HCT116 (cell line): ENCODE results near the gene PSMC3. TPM values are rescaled to one million over a fixed set of nuclear protein-coding genes. Genes with fewer than 3 reads are reported as not detected.

Source experiments
- ATAC-seq: fragments of 200-7000 bp; cut with Tn5 transposase; 2 replicates; pipeline ENCODE4 v1.9.1; 2020; ENCODE audit warnings: mild to moderate bottlenecking, moderate library complexity
- BruUV-seq: library from RNA; stranded (reverse); fragments of 400-500 nt; replicated peaks from 2 replicates; lab custom pipeline; 2021; lab: Mats Ljungman, UMichigan
- CTCF ChIA-PET: fragments of 300-600 bp; sonication (Branson Sonifier 250); formaldehyde crosslinking; loops from one replicate; lab custom pipeline; 2021; ENCODE audit warnings: antibody characterized with exemption; lab: Charles Lee
- POLR2A ChIA-PET: fragments of 300-600, 350-600 bp; sonication (Branson Sonifier 250); formaldehyde crosslinking; loops from one replicate; lab custom pipeline; 2021; ENCODE audit warnings: antibody characterized with exemption; lab: Charles Lee
- RAD21 ChIA-PET, 2 experiments: fragments of 300-600 bp; sonication (Branson Sonifier 250); formaldehyde crosslinking; loops; one replicate each; lab custom pipeline; 2023; ENCODE audit warnings: low total read pairs in 2 of 2; ENCODE audit not compliant: uncharacterized antibody in 2 of 2, unreplicated experiment in 2 of 2, low non-redundant PET in 1 of 2; lab: Charles Lee
- DNase-seq: peaks from one replicate; pipeline ENCODE4 v3.0.0-alpha.2; 2010; ENCODE audit warnings: low read depth, low spot score
- H2AFZ ChIP-seq: fragments of 200-600 bp; shearing (Covaris generic), sonication (generic); 2 replicates; pipeline ENCODE4 v1.6.1; 2017; ENCODE audit warnings: low read depth, mixed run types, mixed read lengths, antibody characterized with exemption, low read length; ENCODE audit not compliant: poor library complexity, severe bottlenecking
- H3K27ac ChIP-seq: 2 replicates; pipeline ENCODE4 v1.5.1; 2012; ENCODE audit warnings: low read depth, low read length
- H3K27me3 ChIP-seq: fragments of 200-600 bp; sonication (generic); 2 replicates; pipeline ENCODE4 v1.6.1; 2016; ENCODE audit warnings: mixed run types, low read length, mixed read lengths; ENCODE audit not compliant: insufficient read depth
- H3K36me3 ChIP-seq, 2 experiments: fragments of 200-500 bp in 1 of 2; fragments of 200-600 bp in 1 of 2; sonication (Bioruptor generic) in 1 of 2; sonication (generic) in 1 of 2; 2 replicates each; pipeline versions ENCODE4 v1.5.1 to v1.6.1; 2014 to 2016; ENCODE audit warnings: low read length in 2 of 2, inconsistent platforms in 1 of 2, mixed read lengths in 1 of 2, mixed run types in 1 of 2; ENCODE audit not compliant: insufficient read depth in 2 of 2, control insufficient read depth in 1 of 2
- H3K4me1 ChIP-seq, 2 experiments: fragments of 200-600 bp in 1 of 2; sonication (generic) in 1 of 2; 2 replicates each; pipeline versions ENCODE4 v1.5.1 to v1.6.1; 2012 to 2017; ENCODE audit warnings: low read length in 2 of 2, inconsistent platforms in 1 of 2, mild to moderate bottlenecking in 1 of 2, mixed read lengths in 1 of 2, mixed run types in 1 of 2, moderate library complexity in 1 of 2; ENCODE audit not compliant: insufficient read depth in 2 of 2, control insufficient read depth in 1 of 2
- H3K4me2 ChIP-seq: fragments of 200-600 bp; sonication (generic); 2 replicates; pipeline ENCODE4 v1.6.1; 2017; ENCODE audit warnings: mixed run types, low read length, mixed read lengths
- H3K4me3 ChIP-seq, 2 experiments: fragments of 200-600 bp in 1 of 2; sonication (generic) in 1 of 2; replicated peaks in 1 of 2; 2 replicates each; pipeline ENCODE4 v1.5.1; 2011 to 2016; ENCODE audit warnings: low read length in 2 of 2, control low read depth in 1 of 2, low read depth in 1 of 2, mild to moderate bottlenecking in 1 of 2, mixed read lengths in 1 of 2, mixed run types in 1 of 2
- H3K79me2 ChIP-seq: fragments of 200-600 bp; sonication (generic); 2 replicates; pipeline ENCODE4 v1.6.1; 2017; ENCODE audit warnings: mild to moderate bottlenecking, mixed run types, low read length, moderate library complexity, mixed read lengths; ENCODE audit not compliant: insufficient read depth
- H3K9ac ChIP-seq: fragments of 200-600 bp; sonication (generic); 2 replicates; pipeline ENCODE4 v1.6.1; 2016; ENCODE audit warnings: low read length, mixed read lengths
- H3K9me2 ChIP-seq: fragments of 200-600 bp; sonication (generic), shearing (Covaris generic); 2 replicates; pipeline ENCODE4 v1.6.1; 2017; ENCODE audit warnings: mixed run types, mild to moderate bottlenecking, moderate library complexity; ENCODE audit not compliant: insufficient read depth
- H3K9me3 ChIP-seq, 2 experiments: fragments of 200-500 bp in 1 of 2; fragments of 200-600 bp in 1 of 2; sonication (Bioruptor generic) in 1 of 2; sonication (generic) in 1 of 2; 2 replicates each; pipeline ENCODE4 v1.6.1; 2014 to 2017; ENCODE audit warnings: low read length in 2 of 2, mixed read lengths in 2 of 2, inconsistent platforms in 1 of 2, low read depth in 1 of 2, mild to moderate bottlenecking in 1 of 2, mixed run types in 1 of 2, moderate library complexity in 1 of 2; ENCODE audit not compliant: control insufficient read depth in 1 of 2, insufficient read depth in 1 of 2
- H4K20me1 ChIP-seq: fragments of 200-600 bp; sonication (generic), shearing (Covaris generic); 2 replicates; pipeline ENCODE4 v1.6.1; 2017; ENCODE audit warnings: mixed run types, mild to moderate bottlenecking, moderate library complexity; ENCODE audit not compliant: insufficient read depth
- CBX3 ChIP-seq: IDR thresholded peaks from 2 replicates; pipeline ENCODE4 v1.6.1; 2012; ENCODE audit warnings: low read depth
- EZH2 ChIP-seq: fragments of 200-600 bp; sonication (generic); IDR thresholded peaks from 2 replicates; pipeline ENCODE4 v1.6.1; 2017; ENCODE audit warnings: antibody characterized with exemption, mixed run types
- EZH2phosphoT487 ChIP-seq: fragments of 200-600 bp; IDR thresholded peaks from 2 replicates; pipeline ENCODE4 v1.6.1; 2018; ENCODE audit warnings: antibody characterized with exemption, borderline replicate concordance
- POLR2A ChIP-seq: IDR thresholded peaks from 2 replicates; pipeline ENCODE4 v1.7.0; 2011; ENCODE audit warnings: borderline replicate concordance; ENCODE audit not compliant: insufficient read depth, insufficient read length; ENCODE audit errors: extremely low read depth
- POLR2AphosphoS5 ChIP-seq: IDR thresholded peaks from 2 replicates; pipeline ENCODE4 v1.6.1; 2011; ENCODE audit warnings: mild to moderate bottlenecking, low read depth, low read length, moderate library complexity
- RAD21 ChIP-seq: IDR thresholded peaks from 2 replicates; pipeline ENCODE4 v1.6.1; 2012; ENCODE audit warnings: low read depth, mild to moderate bottlenecking
- SIN3A ChIP-seq: IDR thresholded peaks from 2 replicates; pipeline ENCODE4 v1.6.1; 2012; ENCODE audit warnings: low read depth
- SRF ChIP-seq: IDR thresholded peaks from 2 replicates; pipeline ENCODE4 v1.6.1; 2012; ENCODE audit warnings: low read depth
- TCF7L2 ChIP-seq: IDR thresholded peaks from 2 replicates; pipeline ENCODE4 v1.7.0; 2011; ENCODE audit warnings: borderline replicate concordance, inconsistent platforms; ENCODE audit not compliant: insufficient read depth, insufficient read length; ENCODE audit errors: extremely low read depth
- YY1 ChIP-seq: IDR thresholded peaks from 2 replicates; pipeline ENCODE4 v1.6.1; 2011; ENCODE audit warnings: low read length, low read depth, moderate library complexity, mild to moderate bottlenecking; ENCODE audit not compliant: insufficient replicate concordance; ENCODE audit errors: extremely low read depth
- intact Hi-C: fragments of 100-400 bp; cut with micrococcal nuclease; formaldehyde crosslinking; loops from 2 replicates; pipeline ENCODE4 v1.10.0; 2022
- total RNA-seq: library from RNA; stranded (reverse); gene quantifications from one replicate; pipeline ENCODE4 v1.2.1, GENCODE V29; 2021; ENCODE audit not compliant: unreplicated experiment
- TF ChIP-seq, protein P1 (sequence below): IDR thresholded peaks from 2 replicates; pipeline ENCODE4 v1.6.1; 2012
- TF ChIP-seq, protein P2 (sequence below), 3 experiments: fragments of 200-600 bp in 1 of 3; sonication (generic) in 1 of 3; IDR thresholded peaks in 2 of 3; conservative IDR thresholded peaks in 1 of 3; 2 replicates each; pipeline ENCODE4 v1.5.1; 2012 to 2017; ENCODE audit warnings: low read depth in 2 of 3, low read length in 2 of 3, antibody characterized with exemption in 1 of 3, borderline replicate concordance in 1 of 3, control low read depth in 1 of 3, mild to moderate bottlenecking in 1 of 3, mixed read lengths in 1 of 3, mixed run types in 1 of 3, moderate library complexity in 1 of 3; ENCODE audit not compliant: insufficient read depth in 1 of 3
- TF ChIP-seq, protein P3 (sequence below): IDR thresholded peaks from 2 replicates; pipeline ENCODE4 v1.6.1; 2011; ENCODE audit warnings: mild to moderate bottlenecking, low read length, moderate library complexity; ENCODE audit not compliant: insufficient replicate concordance; ENCODE audit errors: extremely low read depth

The PSMC3 gene
- total RNA-seq, 1 experiment from 2014 or later, result 155 TPM

DNA sequence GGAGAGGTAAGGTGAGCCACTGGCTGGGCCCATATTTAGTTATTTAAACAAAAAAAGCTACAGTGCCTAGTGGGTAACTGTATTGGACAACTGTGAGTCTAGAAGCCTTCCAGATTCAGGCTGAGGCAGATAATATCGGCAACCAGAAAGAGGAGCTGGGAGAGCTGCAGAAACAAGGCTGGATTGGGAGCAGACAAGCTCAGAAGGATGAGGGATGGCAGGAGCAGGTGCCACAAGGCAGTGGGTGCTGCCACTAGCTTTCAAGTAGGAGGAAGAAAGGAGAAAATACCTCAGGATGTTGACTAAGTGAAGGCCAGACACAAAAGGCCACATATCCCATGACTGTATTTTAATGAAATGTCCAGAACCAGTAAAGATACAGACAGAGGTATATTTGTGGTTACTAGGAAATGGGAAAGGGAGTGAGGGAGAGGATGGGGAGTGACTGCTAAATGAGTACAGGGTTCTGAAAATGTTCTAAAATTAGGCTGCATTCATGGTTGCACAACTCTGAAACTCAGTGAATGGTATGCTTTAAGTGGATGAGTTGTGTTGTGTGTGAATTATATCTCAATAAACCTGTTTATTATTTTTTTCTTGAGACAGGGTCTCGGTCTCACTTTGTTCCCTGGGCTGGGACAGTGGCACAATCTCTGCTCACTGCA is 34.5 kb upstream of the PSMC3 start:
- POLR2A ChIA-PET, result no interaction called here
- Histone ChIP-seq H3K79me2 (no peaks in the 10 kb centered on the region; the same call in 1 of the 2 replicates), H3K27ac (no peak overlapping the region), H2AFZ (no peak overlapping the region), H3K9me3 (no peaks in the 10 kb centered on the region), H3K27me3 (no peaks in the 10 kb centered on the region), H3K9me2 (no peaks in the 10 kb centered on the region), H3K4me1 (no peaks in the 10 kb centered on the region), H3K36me3 (0 out of 4 replicates have a peak, but pooled peaks cover 0 to 3% of the 10 kb centered on the region in 2 experiments), H3K9ac (no peak overlapping the region), H3K4me2 (no peak overlapping the region), H4K20me1 (peaks cover 5% of the 10 kb centered on the region; the same call in 1 of the 2 replicates), H3K4me3 (no peak overlapping the region)
- RAD21 ChIA-PET, result no interaction called here
- DNase-seq, result no peak
- TSS peak; percentile 25 for BruUV-seq
- TF ChIP-seq SIN3A (no peak), CBX3 (no peak), POLR2A (no peak), YY1 (no peak), TCF7L2 (no peak), POLR2AphosphoS5 (no peak), RAD21 (no peak), EZH2phosphoT487 (no peak), EZH2 (no peak), SRF (no peak)
- TF ChIP-seq, protein P1, sequence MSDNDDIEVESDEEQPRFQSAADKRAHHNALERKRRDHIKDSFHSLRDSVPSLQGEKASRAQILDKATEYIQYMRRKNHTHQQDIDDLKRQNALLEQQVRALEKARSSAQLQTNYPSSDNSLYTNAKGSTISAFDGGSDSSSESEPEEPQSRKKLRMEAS, result no peak
- TF ChIP-seq, protein P2, sequence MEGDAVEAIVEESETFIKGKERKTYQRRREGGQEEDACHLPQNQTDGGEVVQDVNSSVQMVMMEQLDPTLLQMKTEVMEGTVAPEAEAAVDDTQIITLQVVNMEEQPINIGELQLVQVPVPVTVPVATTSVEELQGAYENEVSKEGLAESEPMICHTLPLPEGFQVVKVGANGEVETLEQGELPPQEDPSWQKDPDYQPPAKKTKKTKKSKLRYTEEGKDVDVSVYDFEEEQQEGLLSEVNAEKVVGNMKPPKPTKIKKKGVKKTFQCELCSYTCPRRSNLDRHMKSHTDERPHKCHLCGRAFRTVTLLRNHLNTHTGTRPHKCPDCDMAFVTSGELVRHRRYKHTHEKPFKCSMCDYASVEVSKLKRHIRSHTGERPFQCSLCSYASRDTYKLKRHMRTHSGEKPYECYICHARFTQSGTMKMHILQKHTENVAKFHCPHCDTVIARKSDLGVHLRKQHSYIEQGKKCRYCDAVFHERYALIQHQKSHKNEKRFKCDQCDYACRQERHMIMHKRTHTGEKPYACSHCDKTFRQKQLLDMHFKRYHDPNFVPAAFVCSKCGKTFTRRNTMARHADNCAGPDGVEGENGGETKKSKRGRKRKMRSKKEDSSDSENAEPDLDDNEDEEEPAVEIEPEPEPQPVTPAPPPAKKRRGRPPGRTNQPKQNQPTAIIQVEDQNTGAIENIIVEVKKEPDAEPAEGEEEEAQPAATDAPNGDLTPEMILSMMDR (IDR thresholded peaks at IDR 0.05 in 2 of 3, conservative IDR thresholded peaks at IDR 0.05 in 1 of 3; ENCODE audit: borderline replicate concordance in 1 of 3, insufficient read depth in 1 of 3, low read depth in 2 of 3, low read length in 2 of 3), result no peak
- TF ChIP-seq, protein P3, sequence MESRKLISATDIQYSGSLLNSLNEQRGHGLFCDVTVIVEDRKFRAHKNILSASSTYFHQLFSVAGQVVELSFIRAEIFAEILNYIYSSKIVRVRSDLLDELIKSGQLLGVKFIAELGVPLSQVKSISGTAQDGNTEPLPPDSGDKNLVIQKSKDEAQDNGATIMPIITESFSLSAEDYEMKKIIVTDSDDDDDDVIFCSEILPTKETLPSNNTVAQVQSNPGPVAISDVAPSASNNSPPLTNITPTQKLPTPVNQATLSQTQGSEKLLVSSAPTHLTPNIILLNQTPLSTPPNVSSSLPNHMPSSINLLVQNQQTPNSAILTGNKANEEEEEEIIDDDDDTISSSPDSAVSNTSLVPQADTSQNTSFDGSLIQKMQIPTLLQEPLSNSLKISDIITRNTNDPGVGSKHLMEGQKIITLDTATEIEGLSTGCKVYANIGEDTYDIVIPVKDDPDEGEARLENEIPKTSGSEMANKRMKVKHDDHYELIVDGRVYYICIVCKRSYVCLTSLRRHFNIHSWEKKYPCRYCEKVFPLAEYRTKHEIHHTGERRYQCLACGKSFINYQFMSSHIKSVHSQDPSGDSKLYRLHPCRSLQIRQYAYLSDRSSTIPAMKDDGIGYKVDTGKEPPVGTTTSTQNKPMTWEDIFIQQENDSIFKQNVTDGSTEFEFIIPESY, result no peak
- CTCF ChIA-PET, result no interaction called here
- ATAC-seq, result no peak
- intact Hi-C loops, result loop anchor here (10.0 kb wide), 1 partner anchor 154 kb away; no protein-coding TSS in a partner anchor
